OCI-LY1 (cell line): ENCODE results near the gene UNC13A.

Experiments
- EZH2 ChIP-seq: fragments of 200-600 bp; sonication (generic), shearing (Covaris generic); IDR thresholded peaks from 2 replicates; pipeline ENCODE4 v1.8.0; 2017; ENCODE audit warnings: borderline replicate concordance, mixed run types, mild to moderate bottlenecking, antibody characterized with exemption, low read length, moderate library complexity, mixed read lengths
- TF ChIP-seq, protein P1 (sequence below): fragments of 200-600 bp; sonication (generic), shearing (Covaris generic); IDR thresholded peaks from 2 replicates; pipeline ENCODE4 v1.5.1; 2017; ENCODE audit warnings: mild to moderate bottlenecking, antibody characterized with exemption, low read length, moderate library complexity, mixed read lengths

- TF ChIP-seq, protein P1, sequence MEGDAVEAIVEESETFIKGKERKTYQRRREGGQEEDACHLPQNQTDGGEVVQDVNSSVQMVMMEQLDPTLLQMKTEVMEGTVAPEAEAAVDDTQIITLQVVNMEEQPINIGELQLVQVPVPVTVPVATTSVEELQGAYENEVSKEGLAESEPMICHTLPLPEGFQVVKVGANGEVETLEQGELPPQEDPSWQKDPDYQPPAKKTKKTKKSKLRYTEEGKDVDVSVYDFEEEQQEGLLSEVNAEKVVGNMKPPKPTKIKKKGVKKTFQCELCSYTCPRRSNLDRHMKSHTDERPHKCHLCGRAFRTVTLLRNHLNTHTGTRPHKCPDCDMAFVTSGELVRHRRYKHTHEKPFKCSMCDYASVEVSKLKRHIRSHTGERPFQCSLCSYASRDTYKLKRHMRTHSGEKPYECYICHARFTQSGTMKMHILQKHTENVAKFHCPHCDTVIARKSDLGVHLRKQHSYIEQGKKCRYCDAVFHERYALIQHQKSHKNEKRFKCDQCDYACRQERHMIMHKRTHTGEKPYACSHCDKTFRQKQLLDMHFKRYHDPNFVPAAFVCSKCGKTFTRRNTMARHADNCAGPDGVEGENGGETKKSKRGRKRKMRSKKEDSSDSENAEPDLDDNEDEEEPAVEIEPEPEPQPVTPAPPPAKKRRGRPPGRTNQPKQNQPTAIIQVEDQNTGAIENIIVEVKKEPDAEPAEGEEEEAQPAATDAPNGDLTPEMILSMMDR, result no peak
- TF ChIP-seq EZH2, result no peak
Observed at GRCh38 chr19:17624314-17624991, 63.7 kb downstream of the UNC13A start.
